ENCODE measurements around the gene SYNM.
A peak's percentile ranks its signal among the peaks of the same experiment; 100 is the strongest.

Gene SYNM

DNA sequence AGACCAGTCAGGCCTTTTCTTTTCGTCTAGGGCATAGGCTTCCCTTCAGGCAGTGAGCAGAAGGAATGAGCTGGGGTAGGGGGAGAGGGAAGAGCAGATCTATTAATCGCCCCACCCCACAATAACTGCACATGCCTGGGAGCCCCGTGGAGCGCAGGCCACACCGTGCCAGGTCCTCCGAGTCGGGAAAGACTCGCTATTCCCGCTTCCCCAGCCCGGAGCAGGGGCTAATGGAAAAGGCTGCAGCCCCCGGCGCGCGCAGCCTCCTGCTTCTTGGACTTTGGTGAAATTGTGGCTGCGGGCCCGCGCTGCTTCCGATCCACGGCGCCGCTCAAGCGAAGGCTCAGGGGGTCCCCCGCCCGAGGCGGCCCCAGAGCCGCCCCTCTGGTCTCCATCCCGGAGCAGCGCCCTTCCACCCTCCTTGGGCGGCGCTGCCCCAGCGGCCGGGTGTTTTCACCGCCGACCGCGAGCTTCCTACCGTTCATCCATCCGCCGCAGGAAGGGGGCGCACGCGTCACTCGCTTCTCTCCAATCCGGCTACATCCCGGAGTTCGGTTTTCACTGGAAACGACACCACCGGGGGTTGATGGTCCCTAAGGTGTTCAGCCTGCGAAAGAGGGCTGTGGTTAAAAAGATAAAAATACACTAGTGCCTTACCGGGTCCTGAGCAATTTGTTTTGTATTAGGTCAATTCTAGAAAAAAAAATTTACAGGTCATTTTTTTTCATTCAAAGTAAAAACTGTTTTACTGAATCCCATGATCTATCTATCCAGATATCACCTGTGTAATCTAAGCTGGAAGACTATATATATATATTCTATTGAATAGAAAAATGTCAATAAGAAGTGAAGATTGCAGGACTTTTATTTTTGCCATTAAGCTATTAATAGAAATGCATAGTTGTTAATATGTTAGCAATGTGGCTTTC, 4.4 kb upstream of the SYNM start:
- no peaks in the 10 kb centered on the region for H3K36me3 ChIP-seq (replicated peaks; ENCODE audit: insufficient read depth, low read length)
- no peaks in the 10 kb centered on the region for H3K79me2 ChIP-seq (ENCODE audit: low read length)
- peaks cover 7% of the 10 kb centered on the region; the same call in 1 of the 2 replicates for H3K27me3 ChIP-seq (replicated peaks; ENCODE audit: insufficient read depth, low read length)
- 0 out of 2 replicates have a peak, but pooled peaks cover 6% of the 10 kb centered on the region for H3K4me1 ChIP-seq (ENCODE audit: low read length)
- peak overlapping the region; percentile 52 for H3K4me3 ChIP-seq (ENCODE audit: low read length)
- H3K4me2 ChIP-seq (ENCODE audit: low read depth, low read length) = peak overlapping the region; percentile 90
- H3K9ac ChIP-seq (ENCODE audit: low read length) = peak overlapping the region; percentile 22; the same call in 1 of the 2 replicates
- peak overlapping the region; percentile 74 for H2AFZ ChIP-seq (ENCODE audit: low read length)
- TF ChIP-seq EZH2 (optimal IDR thresholded peaks at IDR 0.05; ENCODE audit: low read depth, low read length) (no peak), EZH2phosphoT487 (IDR thresholded peaks at IDR 0.05; ENCODE audit: low read length) (no peak)
- TF ChIP-seq, protein P1, sequence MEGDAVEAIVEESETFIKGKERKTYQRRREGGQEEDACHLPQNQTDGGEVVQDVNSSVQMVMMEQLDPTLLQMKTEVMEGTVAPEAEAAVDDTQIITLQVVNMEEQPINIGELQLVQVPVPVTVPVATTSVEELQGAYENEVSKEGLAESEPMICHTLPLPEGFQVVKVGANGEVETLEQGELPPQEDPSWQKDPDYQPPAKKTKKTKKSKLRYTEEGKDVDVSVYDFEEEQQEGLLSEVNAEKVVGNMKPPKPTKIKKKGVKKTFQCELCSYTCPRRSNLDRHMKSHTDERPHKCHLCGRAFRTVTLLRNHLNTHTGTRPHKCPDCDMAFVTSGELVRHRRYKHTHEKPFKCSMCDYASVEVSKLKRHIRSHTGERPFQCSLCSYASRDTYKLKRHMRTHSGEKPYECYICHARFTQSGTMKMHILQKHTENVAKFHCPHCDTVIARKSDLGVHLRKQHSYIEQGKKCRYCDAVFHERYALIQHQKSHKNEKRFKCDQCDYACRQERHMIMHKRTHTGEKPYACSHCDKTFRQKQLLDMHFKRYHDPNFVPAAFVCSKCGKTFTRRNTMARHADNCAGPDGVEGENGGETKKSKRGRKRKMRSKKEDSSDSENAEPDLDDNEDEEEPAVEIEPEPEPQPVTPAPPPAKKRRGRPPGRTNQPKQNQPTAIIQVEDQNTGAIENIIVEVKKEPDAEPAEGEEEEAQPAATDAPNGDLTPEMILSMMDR (IDR thresholded peaks at IDR 0.05; ENCODE audit: low read length) = peak; percentile 87
- DNase-seq = peak; percentile 67
- H3K27ac ChIP-seq (ENCODE audit: low read length) = no peak overlapping the region
- no peaks in the 10 kb centered on the region for H3K9me3 ChIP-seq (replicated peaks; ENCODE audit: insufficient read depth, low read length)
- H3F3A ChIP-seq (ENCODE audit: insufficient read depth, low read length) = no peaks in the 10 kb centered on the region
- no peaks in the 10 kb centered on the region for H4K20me1 ChIP-seq (ENCODE audit: insufficient read depth, low read length)
- H3K9me2 ChIP-seq (replicated peaks; ENCODE audit: insufficient read depth, low read length) = no peaks in the 10 kb centered on the region

DNA sequence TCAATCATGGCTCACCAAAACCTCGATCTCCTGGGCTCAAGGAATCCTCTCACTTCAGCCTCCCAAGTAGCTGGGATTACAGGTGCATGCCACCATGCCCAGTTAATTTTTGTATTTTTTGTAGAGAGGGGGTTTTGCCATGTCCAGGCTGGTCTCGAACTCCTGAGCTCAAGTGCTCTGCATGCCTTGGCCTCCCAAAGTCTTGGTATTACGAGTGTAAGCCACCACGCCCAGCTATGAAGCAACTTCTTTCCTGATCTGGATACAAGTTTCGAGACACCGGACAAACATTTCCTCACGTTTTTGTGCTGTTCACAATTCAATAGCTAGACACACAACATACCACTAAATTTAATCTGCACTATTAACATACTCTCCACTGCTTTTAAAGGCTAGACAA, 3.4 kb upstream of the SYNM start:
- peaks cover 7% of the 10 kb centered on the region; the same call in 1 of the 2 replicates for H3K27me3 ChIP-seq (replicated peaks; ENCODE audit: insufficient read depth, low read length)
- no peaks in the 10 kb centered on the region for H3K36me3 ChIP-seq (replicated peaks; ENCODE audit: insufficient read depth, low read length)

DNA sequence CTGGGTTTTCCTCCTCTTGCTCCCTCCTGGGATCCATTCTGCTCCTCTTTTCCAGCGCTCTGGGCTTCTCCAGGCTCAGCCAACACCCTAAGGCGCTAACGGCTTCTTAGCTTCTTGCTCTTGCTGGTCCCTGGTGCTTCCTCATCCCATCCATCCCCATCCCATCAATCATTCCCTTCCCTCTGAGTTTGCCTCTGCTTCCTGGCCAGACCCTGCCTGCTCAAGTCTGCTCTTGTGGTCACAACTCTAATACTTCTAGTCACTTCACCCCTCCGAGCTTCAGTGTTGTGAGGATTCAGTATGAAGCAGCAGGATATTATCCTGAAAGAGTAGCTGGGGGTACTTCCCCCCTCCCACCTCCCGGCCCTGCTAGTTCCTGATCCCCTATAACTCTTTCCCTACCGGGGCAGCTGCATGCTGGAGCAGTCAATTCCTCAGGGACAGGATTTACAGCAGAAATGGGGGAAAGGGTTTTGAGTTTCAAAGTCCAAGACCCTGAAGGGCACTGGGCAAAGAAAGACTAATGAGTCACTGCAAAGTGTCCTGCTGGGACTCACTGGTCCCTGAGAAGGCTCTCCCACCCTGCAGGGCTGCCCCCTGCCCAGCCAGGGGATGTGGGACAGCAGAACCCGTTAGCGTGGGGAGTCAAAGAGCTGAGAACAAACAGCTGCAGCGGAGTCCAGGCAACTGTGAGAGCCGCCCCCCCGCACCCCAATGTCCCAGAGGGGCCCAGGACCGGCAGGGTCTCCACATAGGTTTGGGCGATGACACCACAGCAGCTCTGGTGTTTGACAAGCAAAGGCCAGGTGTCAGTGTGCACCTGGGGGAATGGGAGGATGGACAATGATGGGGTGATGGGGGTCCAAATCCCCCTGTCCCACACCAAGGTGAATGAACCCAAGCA, 2.3 kb upstream of the SYNM start:
- H3K79me2 ChIP-seq (ENCODE audit: low read length) = no peaks in the 10 kb centered on the region
- TF ChIP-seq EZH2 (optimal IDR thresholded peaks at IDR 0.05; ENCODE audit: low read depth, low read length) = no peak
- TF ChIP-seq, protein P1 (IDR thresholded peaks at IDR 0.05; ENCODE audit: low read length) = no peak
- no peaks in the 10 kb centered on the region for H3K36me3 ChIP-seq (replicated peaks; ENCODE audit: insufficient read depth, low read length)
- no peak overlapping the region for H2AFZ ChIP-seq (ENCODE audit: low read length)
- 0 out of 2 replicates have a peak, but pooled peaks cover 6% of the 10 kb centered on the region for H3K4me1 ChIP-seq (ENCODE audit: low read length)
- H3K4me3 ChIP-seq (ENCODE audit: low read length) = no peak overlapping the region
- H3K27ac ChIP-seq (ENCODE audit: low read length) = no peak overlapping the region
- H3K9me3 ChIP-seq (replicated peaks; ENCODE audit: insufficient read depth, low read length) = no peaks in the 10 kb centered on the region
- H3K9ac ChIP-seq (ENCODE audit: low read length) = no peak overlapping the region
- H3K27me3 ChIP-seq (replicated peaks; ENCODE audit: insufficient read depth, low read length) = peaks cover 7% of the 10 kb centered on the region; the same call in 1 of the 2 replicates
- H3F3A ChIP-seq (ENCODE audit: insufficient read depth, low read length) = no peaks in the 10 kb centered on the region
- DNase-seq = no peak
- no peaks in the 10 kb centered on the region for H4K20me1 ChIP-seq (ENCODE audit: insufficient read depth, low read length)
- H3K9me2 ChIP-seq (replicated peaks; ENCODE audit: insufficient read depth, low read length) = no peaks in the 10 kb centered on the region
- no peak overlapping the region for H3K4me2 ChIP-seq (ENCODE audit: low read depth, low read length)

More for the DNA sequence above, 3.4 kb upstream of the SYNM start:
- Histone ChIP-seq H3F3A (ENCODE audit: insufficient read depth, low read length) (no peaks in the 10 kb centered on the region), H3K4me2 (ENCODE audit: low read depth, low read length) (no peak overlapping the region), H3K9me2 (replicated peaks; ENCODE audit: insufficient read depth, low read length) (no peaks in the 10 kb centered on the region), H3K9me3 (replicated peaks; ENCODE audit: insufficient read depth, low read length) (no peaks in the 10 kb centered on the region), H3K4me3 (ENCODE audit: low read length) (no peak overlapping the region), H3K79me2 (ENCODE audit: low read length) (no peaks in the 10 kb centered on the region), H4K20me1 (ENCODE audit: insufficient read depth, low read length) (no peaks in the 10 kb centered on the region), H3K27ac (ENCODE audit: low read length) (no peak overlapping the region), H3K4me1 (ENCODE audit: low read length) (0 out of 2 replicates have a peak, but pooled peaks cover 6% of the 10 kb centered on the region), H3K9ac (ENCODE audit: low read length) (no peak overlapping the region), H2AFZ (ENCODE audit: low read length) (no peak overlapping the region)
- no peak for DNase-seq
- TF ChIP-seq EZH2phosphoT487 (IDR thresholded peaks at IDR 0.05; ENCODE audit: low read length) (no peak), EZH2 (optimal IDR thresholded peaks at IDR 0.05; ENCODE audit: low read depth, low read length) (no peak)
- TF ChIP-seq, protein P1 (IDR thresholded peaks at IDR 0.05; ENCODE audit: low read length) = no peak
